DOHH2 (cell line): ENCODE measurements around the gene LAMA4.

Source experiments
- H3F3A ChIP-seq: fragments of 200-600 bp; sonication (generic), shearing (Covaris generic); 2 replicates; pipeline ENCODE4 v1.6.0; 2016; ENCODE audit warnings: antibody characterized with exemption, mild to moderate bottlenecking; ENCODE audit not compliant: control insufficient read depth, insufficient read depth
- H3K27ac ChIP-seq: fragments of 200-600 bp; sonication (generic); 2 replicates; pipeline ENCODE4 v1.5.1; 2014; ENCODE audit warnings: low read depth, mild to moderate bottlenecking, low read length, moderate library complexity
- H3K27me3 ChIP-seq: fragments of 200-600 bp; sonication (generic); 2 replicates; pipeline ENCODE4 v1.6.1; 2014; ENCODE audit warnings: mild to moderate bottlenecking, low read length, mixed read lengths; ENCODE audit not compliant: control insufficient read depth
- H3K36me3 ChIP-seq: fragments of 200-600 bp; sonication (generic); 2 replicates; pipeline ENCODE4 v1.6.1; 2014; ENCODE audit warnings: mild to moderate bottlenecking, low read length, moderate library complexity, mixed read lengths; ENCODE audit not compliant: control insufficient read depth
- H3K4me1 ChIP-seq: fragments of 200-600 bp; sonication (generic); 2 replicates; pipeline ENCODE4 v1.6.1; 2014; ENCODE audit warnings: mild to moderate bottlenecking, low read length, mixed read lengths; ENCODE audit not compliant: control insufficient read depth
- H3K4me2 ChIP-seq: fragments of 200-600 bp; sonication (generic); 2 replicates; pipeline ENCODE4 v1.6.0; 2014; ENCODE audit warnings: mild to moderate bottlenecking, low read length, moderate library complexity
- H3K4me3 ChIP-seq: fragments of 200-600 bp; sonication (generic); 2 replicates; pipeline ENCODE4 v1.5.1; 2014; ENCODE audit warnings: mild to moderate bottlenecking, low read length, mixed read lengths
- H3K79me2 ChIP-seq: fragments of 200-600 bp; sonication (generic); 2 replicates; pipeline ENCODE4 v1.6.1; 2014; ENCODE audit warnings: mild to moderate bottlenecking, low read length, mixed read lengths; ENCODE audit not compliant: control insufficient read depth
- H3K9me2 ChIP-seq: fragments of 200-600 bp; sonication (generic); replicated peaks from 2 replicates; pipeline ENCODE4 v1.6.1; 2014; ENCODE audit warnings: mild to moderate bottlenecking, low read length, mixed read lengths; ENCODE audit not compliant: control insufficient read depth
- H3K9me3 ChIP-seq: fragments of 200-600 bp; sonication (generic); 2 replicates; pipeline ENCODE4 v1.6.1; 2014; ENCODE audit warnings: antibody characterized with exemption, low read length, mixed read lengths; ENCODE audit not compliant: control insufficient read depth, insufficient read depth
- H4K20me1 ChIP-seq: fragments of 200-600 bp; sonication (generic); 2 replicates; pipeline ENCODE4 v1.6.0; 2014; ENCODE audit warnings: low read depth, mild to moderate bottlenecking, antibody characterized with exemption, low read length, moderate library complexity; ENCODE audit not compliant: control insufficient read depth, insufficient read depth
- CTCF ChIP-seq: fragments of 200-600 bp; sonication (generic); IDR thresholded peaks from one replicate; pipeline ENCODE4 v1.5.1; 2014; ENCODE audit warnings: antibody characterized with exemption, mild to moderate bottlenecking, low read depth, low read length; ENCODE audit not compliant: poor library complexity, severe bottlenecking
- EZH2phosphoT487 ChIP-seq: fragments of 200-600 bp; sonication (generic); IDR thresholded peaks from 2 replicates; pipeline ENCODE4 v1.6.1; 2017; ENCODE audit warnings: borderline replicate concordance, mild to moderate bottlenecking, antibody characterized with exemption, low read length, moderate library complexity, mixed read lengths

The LAMA4 gene

GRCh38 chr6:112237066-112237465 lies 17.3 kb downstream of the LAMA4 start:
- Histone ChIP-seq H3K36me3 (no peaks in the 10 kb centered on the region), H3K4me2 (no peak overlapping the region), H3F3A (no peaks in the 10 kb centered on the region), H3K4me3 (no peak overlapping the region), H3K9me2 (no peaks in the 10 kb centered on the region), H3K27ac (no peak overlapping the region), H4K20me1 (no peaks in the 10 kb centered on the region), H3K79me2 (no peaks in the 10 kb centered on the region), H3K4me1 (no peaks in the 10 kb centered on the region), H3K27me3 (no peaks in the 10 kb centered on the region), H3K9me3 (no peaks in the 10 kb centered on the region)
- TF ChIP-seq CTCF (no peak), EZH2phosphoT487 (no peak)

DNA sequence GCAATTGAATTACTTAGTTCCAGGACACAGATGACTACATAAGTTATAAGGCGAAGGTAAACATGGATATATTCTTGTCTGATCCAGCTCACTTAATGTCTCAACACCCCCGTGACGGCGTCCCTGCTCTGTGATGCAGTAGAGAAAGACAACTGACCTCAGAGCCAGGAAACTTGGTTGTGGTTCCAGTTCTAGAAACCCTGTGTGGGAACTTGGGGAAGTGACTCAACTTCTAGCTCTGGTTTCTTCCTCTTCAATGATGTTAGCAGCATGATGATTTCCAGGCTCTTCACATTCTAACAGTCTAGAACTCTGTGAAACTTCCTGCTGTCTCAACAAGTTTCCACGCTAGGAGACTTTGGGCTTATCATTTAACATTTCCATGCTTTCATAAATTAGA lies 18.4 kb downstream of the LAMA4 start:
- Histone ChIP-seq H3F3A (no peaks in the 10 kb centered on the region), H3K27me3 (no peaks in the 10 kb centered on the region), H3K4me1 (no peaks in the 10 kb centered on the region), H3K4me3 (no peak overlapping the region), H3K27ac (no peak overlapping the region), H3K79me2 (no peaks in the 10 kb centered on the region), H3K36me3 (no peaks in the 10 kb centered on the region), H3K9me3 (no peaks in the 10 kb centered on the region), H3K9me2 (no peaks in the 10 kb centered on the region), H4K20me1 (no peaks in the 10 kb centered on the region), H3K4me2 (no peak overlapping the region)
- TF ChIP-seq EZH2phosphoT487, result no peak
- no peak for TF ChIP-seq CTCF

GRCh38 chr6:112234601-112235000 lies 19.8 kb downstream of the LAMA4 start:
- no peak overlapping the region for H3K4me3 ChIP-seq
- no peaks in the 10 kb centered on the region for H3K79me2 ChIP-seq
- no peaks in the 10 kb centered on the region for H3K27me3 ChIP-seq
- H3K36me3 ChIP-seq, result no peaks in the 10 kb centered on the region
- H3F3A ChIP-seq, result no peaks in the 10 kb centered on the region
- no peaks in the 10 kb centered on the region for H3K4me1 ChIP-seq
- TF ChIP-seq CTCF (no peak), EZH2phosphoT487 (no peak)
- no peak overlapping the region for H3K27ac ChIP-seq
- no peak overlapping the region for H3K4me2 ChIP-seq
- H3K9me2 ChIP-seq, result no peaks in the 10 kb centered on the region
- H3K9me3 ChIP-seq, result no peaks in the 10 kb centered on the region
- H4K20me1 ChIP-seq, result no peaks in the 10 kb centered on the region

DNA sequence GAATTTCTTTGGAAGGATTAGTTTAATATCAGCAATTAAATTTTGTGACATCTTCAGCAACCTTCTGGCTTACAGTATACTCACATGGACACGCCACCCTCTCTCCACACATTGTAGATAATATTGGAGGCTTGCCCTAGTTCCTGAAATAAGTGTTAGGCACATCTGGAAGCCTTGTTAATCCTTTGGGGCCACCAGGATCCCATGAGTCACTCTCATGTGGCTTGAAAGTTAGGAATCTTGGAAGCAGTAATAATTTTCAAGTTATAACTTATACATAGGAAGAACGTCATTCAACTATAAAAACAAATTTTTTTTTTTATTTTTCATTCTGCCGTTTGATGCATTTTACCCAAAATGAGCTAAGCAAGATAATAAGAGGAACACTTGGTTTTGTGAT lies 20.5 kb downstream of the LAMA4 start:
- no peaks in the 10 kb centered on the region for H3K79me2 ChIP-seq
- no peaks in the 10 kb centered on the region for H3K27me3 ChIP-seq
- no peaks in the 10 kb centered on the region for H4K20me1 ChIP-seq
- no peak overlapping the region for H3K4me2 ChIP-seq
- TF ChIP-seq CTCF (no peak), EZH2phosphoT487 (no peak)
- no peaks in the 10 kb centered on the region for H3K9me3 ChIP-seq
- H3K4me1 ChIP-seq, result no peaks in the 10 kb centered on the region
- no peaks in the 10 kb centered on the region for H3K9me2 ChIP-seq
- no peaks in the 10 kb centered on the region for H3F3A ChIP-seq
- no peaks in the 10 kb centered on the region for H3K36me3 ChIP-seq
- no peak overlapping the region for H3K4me3 ChIP-seq
- no peak overlapping the region for H3K27ac ChIP-seq
